D721Med (cell line): ENCODE results near the gene C4A.
"Not testable (repeated sequence)": the region's sequence is repeated elsewhere in the genome, so short reads cannot be mapped to it uniquely, and the experiment has no call there.

Experiments
- DNase-seq: peaks from one replicate; pipeline ENCODE4 v3.0.0; 2011; ENCODE audit warnings: low spot score; ENCODE audit not compliant: insufficient read length
- FAIRE-seq: peaks from 2 replicates; lab custom pipeline; 2011; peaks lifted over from hg19 to GRCh38; lab: Jason Lieb, UNC
- TF ChIP-seq, protein P1 (sequence below): IDR thresholded peaks from 2 replicates; pipeline ENCODE4 v1.5.1; 2012; ENCODE audit warnings: mild to moderate bottlenecking, control low read depth; ENCODE audit not compliant: insufficient read depth; ENCODE audit errors: missing control alignments

C4A gene

DNA sequence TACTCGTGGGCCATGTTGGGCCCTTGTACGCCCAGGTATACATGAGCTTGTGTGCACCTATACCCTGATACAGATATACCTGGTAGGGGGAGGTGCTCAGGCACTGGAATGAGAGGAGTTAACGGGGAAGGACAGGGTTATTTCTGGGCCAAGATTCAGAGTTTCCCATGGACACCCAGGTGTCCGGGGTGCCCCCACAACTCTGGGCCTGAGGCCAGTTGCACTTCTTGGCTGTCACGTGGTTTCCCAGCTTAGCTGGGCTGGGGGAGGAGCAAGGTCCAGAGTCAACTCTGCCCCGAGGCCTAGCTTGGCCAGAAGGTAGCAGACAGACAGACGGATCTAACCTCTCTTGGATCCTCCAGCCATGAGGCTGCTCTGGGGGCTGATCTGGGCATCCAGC is at the start of gene C4A:
TSS of gene C4A (plus strand) at position 314 of the 400 bp plus-strand sequence. CDS start at position 365, 51 bp downstream.
- FAIRE-seq, DNase-seq: not testable (repeated sequence)

GRCh38 chr6:31932137-31932536 is 49.7 kb upstream of the C4A start:
- FAIRE-seq, DNase-seq: not testable (repeated sequence)

- DNase-seq (no peak), FAIRE-seq (no peak)
- TF ChIP-seq, protein P1, sequence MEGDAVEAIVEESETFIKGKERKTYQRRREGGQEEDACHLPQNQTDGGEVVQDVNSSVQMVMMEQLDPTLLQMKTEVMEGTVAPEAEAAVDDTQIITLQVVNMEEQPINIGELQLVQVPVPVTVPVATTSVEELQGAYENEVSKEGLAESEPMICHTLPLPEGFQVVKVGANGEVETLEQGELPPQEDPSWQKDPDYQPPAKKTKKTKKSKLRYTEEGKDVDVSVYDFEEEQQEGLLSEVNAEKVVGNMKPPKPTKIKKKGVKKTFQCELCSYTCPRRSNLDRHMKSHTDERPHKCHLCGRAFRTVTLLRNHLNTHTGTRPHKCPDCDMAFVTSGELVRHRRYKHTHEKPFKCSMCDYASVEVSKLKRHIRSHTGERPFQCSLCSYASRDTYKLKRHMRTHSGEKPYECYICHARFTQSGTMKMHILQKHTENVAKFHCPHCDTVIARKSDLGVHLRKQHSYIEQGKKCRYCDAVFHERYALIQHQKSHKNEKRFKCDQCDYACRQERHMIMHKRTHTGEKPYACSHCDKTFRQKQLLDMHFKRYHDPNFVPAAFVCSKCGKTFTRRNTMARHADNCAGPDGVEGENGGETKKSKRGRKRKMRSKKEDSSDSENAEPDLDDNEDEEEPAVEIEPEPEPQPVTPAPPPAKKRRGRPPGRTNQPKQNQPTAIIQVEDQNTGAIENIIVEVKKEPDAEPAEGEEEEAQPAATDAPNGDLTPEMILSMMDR = no peak
These were observed 48.3 kb upstream of the C4A start for GRCh38 chr6:31933537-31933936.

DNA sequence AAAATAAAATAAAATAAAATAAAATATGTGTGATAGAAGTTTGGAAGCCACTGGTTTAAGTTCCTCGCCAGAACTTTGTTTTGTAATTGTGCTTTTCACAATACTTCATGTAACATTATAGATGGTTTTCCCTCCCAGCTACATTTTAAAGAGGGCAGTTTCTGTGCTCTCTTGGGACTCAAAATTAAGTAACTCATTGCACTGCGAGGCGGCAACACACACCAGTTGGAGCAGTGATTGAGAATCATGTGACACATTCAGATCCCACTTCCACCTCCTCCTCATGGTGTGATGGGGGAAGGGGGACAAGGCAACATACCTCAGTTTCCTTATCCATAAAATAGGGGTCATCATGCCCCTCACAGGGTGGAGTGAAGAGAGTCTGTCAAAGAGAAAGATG is 46.8 kb upstream of the C4A start:
- no peak for FAIRE-seq

DNA sequence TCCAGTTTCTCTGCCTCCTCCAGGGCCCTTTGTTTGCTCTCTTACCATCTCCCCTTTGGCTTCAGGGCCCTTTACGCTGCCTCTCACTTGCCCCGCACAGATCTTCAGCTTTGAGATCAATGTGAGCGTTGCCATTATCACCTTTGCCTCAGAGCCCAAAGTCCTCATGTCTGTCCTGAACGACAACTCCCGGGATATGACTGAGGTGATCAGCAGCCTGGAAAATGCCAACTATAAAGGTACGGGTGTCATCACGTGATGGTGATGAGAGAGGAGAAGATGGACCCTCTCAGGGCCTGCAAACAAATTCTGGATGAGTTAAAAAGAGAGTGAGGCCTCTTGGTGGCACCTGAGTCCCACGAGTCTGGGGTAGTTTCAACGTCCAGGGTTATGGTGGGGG is 46.0 kb upstream of the C4A start:
- DNase-seq (no peak), FAIRE-seq (no peak)
- TF ChIP-seq, protein P1 = no peak

More for the DNA sequence above, 46.8 kb upstream of the C4A start:
- no peak for DNase-seq
- TF ChIP-seq, protein P1 = no peak

GRCh38 chr6:31940256-31940664 is 41.6 kb upstream of the C4A start:
- TF ChIP-seq, protein P1 = no peak
- DNase-seq (no peak), FAIRE-seq (no peak)

DNA sequence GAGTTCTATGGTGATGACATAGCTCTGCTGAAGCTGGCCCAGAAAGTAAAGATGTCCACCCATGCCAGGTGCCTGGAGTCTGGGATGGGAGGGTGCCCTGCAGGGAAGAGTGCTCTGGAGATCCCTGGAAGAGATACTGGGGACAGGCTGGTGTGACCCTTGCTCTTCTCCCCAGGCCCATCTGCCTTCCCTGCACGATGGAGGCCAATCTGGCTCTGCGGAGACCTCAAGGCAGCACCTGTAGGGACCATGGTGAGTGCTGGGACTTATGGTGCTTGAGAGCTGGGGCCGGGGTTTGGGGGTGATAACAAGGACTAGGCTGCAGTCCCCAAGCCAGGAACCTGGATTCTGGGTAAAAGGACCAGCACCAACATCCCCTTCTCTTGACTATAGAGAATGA is 38.1 kb upstream of the C4A start:
- no peak for DNase-seq
- FAIRE-seq = no peak
- TF ChIP-seq, protein P1 = no peak

GRCh38 chr6:31945154-31945506 is 36.7 kb upstream of the C4A start:
- DNase-seq (no peak), FAIRE-seq (no peak)
- TF ChIP-seq, protein P1 = no peak
